IMR-90 (cell line): Measurements from ENCODE around the gene OR2T1. TPM values are rescaled to one million over a fixed set of nuclear protein-coding genes. Genes with fewer than 3 reads are reported as not detected.

Source experiments
- ATAC-seq: fragments of 200-7000 bp; cut with Tn5 transposase; 2 replicates; pipeline ENCODE4 v1.9.1; 2020; ENCODE audit warnings: low read depth, mild to moderate bottlenecking, moderate library complexity
- BruUV-seq: library from RNA; stranded (reverse); fragments of 400-500 nt; replicated peaks from 2 replicates; lab custom pipeline; 2021; lab: Mats Ljungman, UMichigan
- CTCF ChIA-PET: fragments of 300-600 bp; formaldehyde crosslinking; extraction: SDS; loops from one replicate; lab custom pipeline; 2021; ENCODE audit warnings: antibody characterized with exemption; lab: Yijun Ruan, JAX
- POLR2A ChIA-PET: fragments of 300-600 bp; sonication (Branson Sonifier 250); formaldehyde crosslinking; loops from one replicate; lab custom pipeline; 2022; ENCODE audit warnings: antibody characterized with exemption; ENCODE audit not compliant: unreplicated experiment; lab: Charles Lee
- DNase-seq: peaks from one replicate; pipeline ENCODE4 v3.0.0; 2013
- H2AFZ ChIP-seq: replicated peaks from 2 replicates; pipeline ENCODE3; 2013; ENCODE audit warnings: low read length, mild to moderate bottlenecking; ENCODE audit not compliant: poor library complexity
- H2AK5ac ChIP-seq: 2 replicates; pipeline ENCODE4 v1.6.1; 2013; ENCODE audit warnings: low read depth, low read length, inconsistent platforms
- H2AK9ac ChIP-seq: replicated peaks from 2 replicates; pipeline ENCODE3; 2013; ENCODE audit warnings: mild to moderate bottlenecking, low read depth, low read length, moderate library complexity; ENCODE audit not compliant: poor library complexity
- H2BK120ac ChIP-seq: 2 replicates; pipeline ENCODE4 v1.6.1; 2013; ENCODE audit warnings: low read depth, low read length, inconsistent platforms
- H2BK15ac ChIP-seq: 3 replicates; pipeline ENCODE4 v1.6.1; 2013; ENCODE audit warnings: low read depth, low read length, inconsistent platforms
- H2BK20ac ChIP-seq: 2 replicates; pipeline ENCODE4 v1.6.1; 2013; ENCODE audit warnings: low read depth, mild to moderate bottlenecking, inconsistent platforms, low read length, moderate library complexity
- H2BK5ac ChIP-seq: 2 replicates; pipeline ENCODE4 v1.6.1; 2013; ENCODE audit warnings: mild to moderate bottlenecking, low read depth, low read length, inconsistent platforms; ENCODE audit not compliant: poor library complexity, severe bottlenecking
- H3K14ac ChIP-seq: replicated peaks from 2 replicates; pipeline ENCODE4 v1.6.1; 2013; ENCODE audit warnings: low read depth, low read length, inconsistent platforms
- H3K18ac ChIP-seq: 2 replicates; pipeline ENCODE4 v1.6.1; 2013; ENCODE audit warnings: low read depth, low read length, control low read depth
- H3K23ac ChIP-seq: 2 replicates; pipeline ENCODE4 v1.6.1; 2013; ENCODE audit warnings: low read depth, low read length, inconsistent platforms
- H3K27ac ChIP-seq: 2 replicates; pipeline ENCODE4 v1.5.1; 2013; ENCODE audit warnings: mild to moderate bottlenecking, control low read depth, low read length; ENCODE audit not compliant: insufficient read depth
- H3K27me3 ChIP-seq: 2 replicates; pipeline ENCODE4 v1.6.1; 2013; ENCODE audit warnings: low read length; ENCODE audit not compliant: control insufficient read depth, insufficient read depth
- H3K36me3 ChIP-seq: 2 replicates; pipeline ENCODE4 v1.6.1; 2013; ENCODE audit warnings: low read length, mixed read lengths; ENCODE audit not compliant: control insufficient read depth, insufficient read depth
- H3K4ac ChIP-seq: 2 replicates; pipeline ENCODE4 v1.6.1; 2013; ENCODE audit warnings: low read depth, low read length, inconsistent platforms
- H3K4me1 ChIP-seq: 2 replicates; pipeline ENCODE4 v1.6.1; 2013; ENCODE audit warnings: low read length, mixed read lengths; ENCODE audit not compliant: control insufficient read depth, insufficient read depth
- H3K4me2 ChIP-seq: 2 replicates; pipeline ENCODE4 v1.6.1; 2013; ENCODE audit warnings: low read depth, mild to moderate bottlenecking, control low read depth, low read length, moderate library complexity
- H3K4me3 ChIP-seq: 2 replicates; pipeline ENCODE4 v1.5.1; 2013; ENCODE audit warnings: low read depth, mild to moderate bottlenecking, control low read depth, low read length, moderate library complexity; ENCODE audit not compliant: insufficient read depth
- H3K56ac ChIP-seq: 2 replicates; pipeline ENCODE4 v1.6.1; 2013; ENCODE audit warnings: low read length, inconsistent platforms; ENCODE audit not compliant: insufficient read depth; ENCODE audit errors: extremely low read depth
- H3K79me1 ChIP-seq, 2 experiments: 2 replicates each; pipeline ENCODE4 v1.6.1; 2013; ENCODE audit warnings: low read length in 2 of 2, inconsistent platforms in 1 of 2, low read depth in 1 of 2
- H3K9ac ChIP-seq: 2 replicates; pipeline ENCODE4 v1.6.1; 2013; ENCODE audit warnings: low read depth, low read length, control low read depth
- H3K9me1 ChIP-seq: 2 replicates; pipeline ENCODE4 v1.6.1; 2013; ENCODE audit warnings: low read length, inconsistent platforms; ENCODE audit not compliant: insufficient read depth
- H3K9me3 ChIP-seq: 2 replicates; pipeline ENCODE4 v1.6.1; 2013; ENCODE audit warnings: low read length; ENCODE audit not compliant: control insufficient read depth, insufficient read depth
- H4K20me1 ChIP-seq: 2 replicates; pipeline ENCODE4 v1.6.1; 2013; ENCODE audit warnings: low read length, inconsistent platforms; ENCODE audit not compliant: insufficient read depth
- H4K5ac ChIP-seq: 2 replicates; pipeline ENCODE4 v1.6.1; 2013; ENCODE audit warnings: mild to moderate bottlenecking, low read depth, low read length, control low read depth
- H4K8ac ChIP-seq, 2 experiments: 2 replicates each; pipeline ENCODE4 v1.6.1; 2013; ENCODE audit warnings: low read depth in 2 of 2, low read length in 2 of 2, control low read depth in 1 of 2, inconsistent platforms in 1 of 2
- H4K91ac ChIP-seq: 2 replicates; pipeline ENCODE4 v1.6.1; 2013; ENCODE audit warnings: low read depth, low read length, inconsistent platforms; ENCODE audit not compliant: insufficient read depth
- BHLHE40 ChIP-seq: fragments of 150-350 bp; IDR thresholded peaks from 2 replicates; pipeline ENCODE4 v1.6.1; 2016; ENCODE audit warnings: mild to moderate bottlenecking, low read depth, low read length
- CEBPB ChIP-seq: IDR thresholded peaks from 2 replicates; pipeline ENCODE4 v1.6.1; 2012; ENCODE audit warnings: low read depth, low read length, improper control_type of control experiment
- CHD1 ChIP-seq: IDR thresholded peaks from 2 replicates; pipeline ENCODE4 v1.6.1; 2012; ENCODE audit warnings: low read depth, low read length, improper control_type of control experiment
- CTCF ChIP-seq: conservative IDR thresholded peaks from 2 replicates; pipeline ENCODE4 v1.5.1; 2012; ENCODE audit warnings: mild to moderate bottlenecking, low read depth, low read length, improper control_type of control experiment
- ELK1 ChIP-seq: fragments of 150-350 bp; IDR thresholded peaks from 2 replicates; pipeline ENCODE4 v1.6.1; 2016; ENCODE audit warnings: low read depth, mild to moderate bottlenecking, low read length, moderate library complexity, borderline replicate concordance
- FOS ChIP-seq: fragments of 150-350 bp; IDR thresholded peaks from 2 replicates; pipeline ENCODE4 v1.6.1; 2016; ENCODE audit warnings: low read depth, low read length
- MAFK ChIP-seq: IDR thresholded peaks from 2 replicates; pipeline ENCODE4 v1.6.1; 2012; ENCODE audit warnings: low read depth, low read length, improper control_type of control experiment
- MAZ ChIP-seq: IDR thresholded peaks from 2 replicates; pipeline ENCODE4 v1.6.1; 2012; ENCODE audit warnings: low read depth, mild to moderate bottlenecking, low read length, improper control_type of control experiment, moderate library complexity, borderline replicate concordance
- MXI1 ChIP-seq: IDR thresholded peaks from 2 replicates; pipeline ENCODE4 v1.6.1; 2012; ENCODE audit warnings: low read depth, mild to moderate bottlenecking, low read length, moderate library complexity, borderline replicate concordance
- NFE2L2 ChIP-seq: fragments of 150-350 bp; IDR thresholded peaks from 2 replicates; pipeline ENCODE4 v1.6.1; 2016; ENCODE audit warnings: low read depth, mild to moderate bottlenecking, low read length
- POLR2A ChIP-seq: IDR thresholded peaks from 2 replicates; pipeline ENCODE4 v1.6.1; 2012; ENCODE audit warnings: mild to moderate bottlenecking, low read depth, low read length
- RAD21 ChIP-seq: IDR thresholded peaks from 2 replicates; pipeline ENCODE4 v1.6.1; 2012; ENCODE audit warnings: low read length, improper control_type of control experiment
- RCOR1 ChIP-seq: IDR thresholded peaks from 2 replicates; pipeline ENCODE4 v1.6.1; 2012; ENCODE audit warnings: mild to moderate bottlenecking, low read length, improper control_type of control experiment; ENCODE audit not compliant: insufficient replicate concordance
- RFX5 ChIP-seq: IDR thresholded peaks from 2 replicates; pipeline ENCODE4 v1.8.0; 2012; ENCODE audit warnings: low read depth, mild to moderate bottlenecking, low read length, moderate library complexity
- SMC3 ChIP-seq: fragments of 150-350 bp; IDR thresholded peaks from 2 replicates; pipeline ENCODE4 v1.6.1; 2016; ENCODE audit warnings: low read depth, mild to moderate bottlenecking, antibody characterized with exemption, low read length, moderate library complexity
- USF2 ChIP-seq: fragments of 150-350 bp; IDR thresholded peaks from 2 replicates; pipeline ENCODE4 v1.6.1; 2017; ENCODE audit warnings: mild to moderate bottlenecking, antibody characterized with exemption, low read length, low read depth
- WGBS, 2 experiments: methylation state at CpG; one replicate each; pipeline versions ENCODE4 v1.1.5 to v1.1.7; 2013; ENCODE audit warnings: missing lambda C conversion rate in 2 of 2; ENCODE audit not compliant: insufficient read length in 1 of 2; ENCODE audit errors: extremely low coverage in 2 of 2; 5-methylcytosine and 5-hydroxymethylcytosine counted together
- dilution Hi-C: fragments of 300-500 bp; cut with HindIII; formaldehyde crosslinking; loops from one replicate; pipeline ENCODE4 v1.14.3; 2018; ENCODE audit warnings: low sequenced_read_pairs; ENCODE audit not compliant: unreplicated experiment
- in situ Hi-C: fragments of 300-500 bp; cut with MboI; formaldehyde crosslinking; loops from 3 replicates; pipeline ENCODE4 v1.14.3; 2019; ENCODE audit warnings: low sequenced_read_pairs, inconsistent platforms, mixed read lengths
- intact Hi-C: fragments of 100-400 bp; cut with micrococcal nuclease; formaldehyde crosslinking; loops from 2 replicates; pipeline ENCODE4 v1.10.0; 2022
- polyA plus RNA-seq, 3 experiments: library from polyadenylated mRNA; depleted of rRNA; stranded (reverse); fragments of >200 nt; gene quantifications; 2 replicates each; pipeline ENCODE4 v1.2.3, GENCODE V29; 2012; ENCODE audit warnings: low replicate concordance in 1 of 3
- total RNA-seq: library from RNA; depleted of rRNA; stranded (reverse); fragments of >200 nt; gene quantifications from 2 replicates; pipeline ENCODE4 v1.2.3, GENCODE V29; 2012

OR2T1 gene
- total and polyA plus RNA-seq, 2 of the 4 experiments (the other 2 are of a cell fraction), result not detected

GRCh38 chr1:248372394-248372793 lies 30.5 kb upstream of the OR2T1 start:
- Histone ChIP-seq H3K14ac (no peak overlapping the region), H2AK5ac (no peak overlapping the region), H3K4me2 (no peak overlapping the region), H2BK5ac (no peak overlapping the region), H4K91ac (no peak overlapping the region), H3K9me1 (no peaks in the 10 kb centered on the region), H4K8ac (no peak overlapping the region), H3K18ac (no peak overlapping the region), H3K36me3 (no peaks in the 10 kb centered on the region), H3K27ac (no peak overlapping the region), H2AK9ac (no peak overlapping the region), H3K9me3 (peaks cover 15% of the 10 kb centered on the region), H3K9ac (no peak overlapping the region), H3K79me1 (no peaks in the 10 kb centered on the region), H2AFZ (no peak overlapping the region), H3K4me1 (no peaks in the 10 kb centered on the region), H4K5ac (no peak overlapping the region), H2BK20ac (no peak overlapping the region), H3K4ac (no peak overlapping the region), H3K27me3 (no peaks in the 10 kb centered on the region), H4K20me1 (no peaks in the 10 kb centered on the region), H2BK15ac (no peak overlapping the region), H2BK120ac (no peak overlapping the region), H3K23ac (no peak overlapping the region), H3K4me3 (no peak overlapping the region), H3K56ac (no peak overlapping the region)
- intact Hi-C loops (no loop called here), dilution Hi-C loops (no loop called here), in situ Hi-C loops (no loop called here)
- POLR2A ChIA-PET, result no interaction called here
- ATAC-seq (no peak), DNase-seq (no peak)
- no CpG with 5 or more reads among the region's 5 CpGs for WGBS, 2 experiments
- TF ChIP-seq CHD1 (no peak), USF2 (no peak), BHLHE40 (no peak), RFX5 (no peak), CTCF (no peak), ELK1 (no peak), MAFK (no peak), POLR2A (no peak), RAD21 (no peak), MXI1 (no peak), SMC3 (no peak), CEBPB (no peak), NFE2L2 (no peak), MAZ (no peak), FOS (no peak), RCOR1 (no peak)
- no TSS peak for BruUV-seq
- CTCF ChIA-PET, result no interaction called here
